Daoy (cell line): ENCODE measurements around the gene TASP1. TPM values are rescaled to one million over a fixed set of nuclear protein-coding genes. Genes with fewer than 3 reads are reported as not detected.

ENCODE experiments used
- DNase-seq: peaks from one replicate; pipeline ENCODE4 v3.0.0-alpha.2; 2015; ENCODE audit warnings: low read depth
- total RNA-seq: library from RNA; depleted of rRNA; stranded (reverse); fragments of >200 nt; shearing (Covaris generic); gene quantifications from 2 replicates; pipeline ENCODE4 v1.2.3, GENCODE V29; 2014

Gene TASP1
- total RNA-seq, 1 experiment from 2014 or later = 9.6 TPM

GRCh38 chr20:13571662-13572061 is 67.1 kb downstream of the TASP1 start:
- DNase-seq = no peak

- DNase-seq = no peak
Observed at GRCh38 chr20:13567663-13568062, 71.1 kb downstream of the TASP1 start.

DNA sequence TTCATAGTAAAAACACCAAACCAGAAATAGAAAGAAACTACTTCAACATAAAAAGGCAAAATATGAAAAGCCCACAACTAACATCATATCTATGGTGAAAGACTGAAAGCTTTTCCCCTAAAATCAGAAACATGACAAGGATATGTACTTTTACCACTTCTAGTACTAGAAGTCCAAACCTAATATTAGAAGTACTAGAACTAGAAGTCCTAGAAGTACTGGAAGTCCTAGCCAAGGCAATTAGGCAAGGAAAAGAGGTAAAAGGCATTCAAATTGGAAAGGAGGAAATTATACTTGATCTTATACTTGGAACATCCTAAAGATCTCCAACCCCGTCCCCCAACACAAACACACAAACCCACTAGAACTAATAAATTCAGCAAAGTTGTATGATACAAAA is 74.9 kb downstream of the TASP1 start:
- DNase-seq = no peak

GRCh38 chr20:13554706-13555105 is 84.0 kb downstream of the TASP1 start:
- DNase-seq = peak; percentile 12

DNA sequence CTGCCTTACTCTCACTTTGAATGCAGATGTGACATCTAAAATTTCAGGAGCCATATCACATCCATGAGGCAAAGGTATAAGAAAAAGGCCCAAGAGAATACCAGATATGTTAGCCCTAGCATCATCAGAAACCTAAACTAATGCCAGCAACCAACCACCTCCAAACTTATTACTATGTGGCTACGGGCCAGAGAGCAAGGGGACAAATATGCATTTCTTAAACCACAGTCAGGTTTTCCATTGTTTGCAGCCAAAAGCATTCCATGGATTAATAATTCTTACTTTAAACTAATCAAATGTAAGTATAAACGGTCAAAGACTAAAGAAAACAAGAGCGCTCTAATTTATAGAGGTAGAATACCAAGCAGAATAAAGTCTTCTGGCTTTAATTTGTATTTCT is 84.7 kb downstream of the TASP1 start:
- DNase-seq = no peak

DNA sequence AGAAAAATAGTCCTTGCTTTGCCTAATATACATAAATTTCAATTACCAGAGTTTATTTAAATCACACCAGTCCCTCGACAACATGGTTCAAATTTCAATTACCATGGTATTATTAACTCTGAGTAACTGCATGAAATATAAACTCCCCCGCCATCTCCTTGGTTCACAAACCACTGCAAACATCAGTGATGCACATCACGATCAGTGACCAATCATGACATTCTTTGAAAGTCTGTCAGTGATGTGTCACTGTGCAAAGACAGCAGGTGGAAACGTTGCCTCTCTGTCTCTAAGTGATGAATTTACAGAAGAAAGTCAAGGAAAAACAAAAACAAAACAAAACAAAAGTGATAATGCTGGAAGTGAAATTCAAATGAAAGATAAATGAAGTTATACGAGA is 86.7 kb downstream of the TASP1 start:
- DNase-seq = peak; percentile 12

GRCh38 chr20:13549451-13549850 is 89.3 kb downstream of the TASP1 start:
- DNase-seq = no peak

DNA sequence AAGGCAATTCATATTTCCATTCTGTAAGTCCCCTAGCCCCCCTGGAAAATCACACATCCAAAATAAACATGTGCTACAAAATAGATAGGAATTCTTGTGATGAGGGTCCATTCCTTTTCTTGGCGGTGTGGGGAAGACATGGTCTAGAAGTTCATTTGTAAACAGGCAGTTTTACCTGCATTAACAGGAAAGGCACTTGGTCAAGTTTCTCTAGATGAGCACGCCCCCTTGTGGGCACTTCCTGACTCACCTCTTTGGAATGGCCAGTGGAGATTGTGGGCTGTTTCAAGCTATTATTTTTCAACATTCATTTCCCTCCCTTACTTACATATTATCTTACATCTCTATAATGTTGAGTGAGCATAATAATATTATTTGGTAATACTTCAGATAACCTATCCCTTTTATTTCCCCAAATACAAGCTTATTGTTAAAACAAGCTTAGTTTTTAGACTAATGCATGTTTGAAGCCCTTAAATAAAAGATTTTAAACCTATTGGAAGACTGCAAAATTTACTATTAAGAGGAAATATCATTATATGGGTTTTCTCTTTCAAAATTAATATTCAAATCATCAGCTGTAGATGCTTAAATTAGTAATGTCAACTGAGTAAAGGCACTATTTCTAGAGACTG is 92.1 kb downstream of the TASP1 start:
- peak; percentile 65 for DNase-seq

GRCh38 chr20:13545790-13546189 is 92.9 kb downstream of the TASP1 start:
- no peak for DNase-seq

DNA sequence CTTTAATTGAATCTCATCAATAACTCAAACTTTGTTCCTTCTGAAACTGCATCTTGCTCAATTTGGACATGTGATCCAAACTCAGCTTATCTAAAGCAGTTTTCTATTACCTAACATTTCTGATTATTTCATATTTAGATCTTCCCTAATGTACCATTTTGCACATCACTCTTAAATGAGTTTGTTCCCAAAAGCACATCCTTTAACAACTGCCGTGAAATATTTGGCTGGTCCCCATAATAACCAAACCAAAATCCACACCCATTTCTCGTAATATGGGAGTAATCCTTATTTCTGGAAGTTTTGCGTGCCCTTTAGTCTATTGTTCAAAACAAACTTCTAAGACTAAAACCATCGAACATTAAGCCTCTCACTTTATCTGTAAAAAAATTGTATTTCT is 94.9 kb downstream of the TASP1 start:
- DNase-seq = no peak

- DNase-seq = no peak
Observed at GRCh38 chr20:13535627-13536026, 103.1 kb downstream of the TASP1 start.

- peak; percentile 11 for DNase-seq
Observed at GRCh38 chr20:13533946-13534345, 104.8 kb downstream of the TASP1 start.

DNA sequence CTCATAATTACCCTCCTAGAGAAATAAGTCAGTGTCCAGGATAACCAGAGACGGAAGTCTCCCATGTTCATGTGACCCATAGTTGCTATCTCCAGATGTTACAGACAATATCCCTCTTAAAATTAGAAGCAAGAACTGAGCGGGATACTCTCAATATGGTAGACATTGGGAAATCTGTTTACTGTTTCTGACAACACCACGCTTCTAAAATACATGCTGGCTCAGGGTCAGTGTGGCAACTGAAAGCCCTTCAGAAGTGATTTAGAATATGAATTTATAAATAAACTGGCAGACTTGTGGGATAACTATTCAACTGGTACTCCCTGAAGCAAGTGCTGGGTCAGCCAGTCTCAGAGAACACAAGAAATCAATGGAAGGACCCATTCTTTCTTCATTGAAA is 108.6 kb downstream of the TASP1 start:
- DNase-seq = no peak

GRCh38 chr20:13526551-13526950 is 112.2 kb downstream of the TASP1 start:
- DNase-seq = no peak

GRCh38 chr20:13525225-13525940 is 113.3 kb downstream of the TASP1 start:
- DNase-seq = peak; percentile 60

DNA sequence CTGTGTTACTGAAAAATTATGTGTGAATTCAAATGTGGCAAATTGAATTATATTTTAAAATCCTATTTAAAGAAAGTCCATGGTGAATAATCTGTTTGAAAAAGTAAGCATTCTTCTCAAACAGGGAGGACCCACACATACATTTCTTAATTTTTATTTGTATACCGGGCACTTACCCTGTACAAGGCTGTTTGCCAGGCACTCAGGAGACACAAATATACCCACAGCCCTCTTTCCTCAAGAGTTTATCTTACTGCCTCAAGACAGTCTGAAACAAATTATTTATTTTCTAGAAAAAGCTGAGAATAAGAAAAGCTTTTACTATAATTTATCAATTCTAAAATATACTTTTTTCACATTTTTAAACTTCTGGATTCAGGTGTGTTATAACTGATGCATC is 114.4 kb downstream of the TASP1 start:
- DNase-seq = no peak

GRCh38 chr20:13517831-13518230 is 120.9 kb downstream of the TASP1 start:
- DNase-seq = no peak

GRCh38 chr20:13515796-13516558 is 122.8 kb downstream of the TASP1 start:
- DNase-seq = no peak

DNA sequence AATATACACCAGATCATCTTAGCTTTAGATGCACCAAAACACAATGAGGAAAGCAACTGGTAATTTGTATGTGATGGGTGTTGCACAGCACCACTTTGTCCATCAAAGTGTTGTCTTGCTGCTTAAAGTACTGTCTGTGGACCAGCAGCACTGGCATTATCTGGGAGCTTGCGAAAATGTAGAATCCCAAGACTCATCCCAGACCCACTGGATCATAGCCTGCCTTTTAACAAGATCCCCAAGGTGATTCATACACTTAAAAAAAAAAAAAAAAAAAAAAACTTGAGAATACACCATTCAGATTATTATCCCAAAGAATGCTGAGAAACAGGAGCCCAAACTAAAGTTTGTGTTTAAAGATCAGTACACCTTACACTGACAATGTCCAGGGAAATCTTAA is 123.4 kb downstream of the TASP1 start:
- DNase-seq = no peak

DNA sequence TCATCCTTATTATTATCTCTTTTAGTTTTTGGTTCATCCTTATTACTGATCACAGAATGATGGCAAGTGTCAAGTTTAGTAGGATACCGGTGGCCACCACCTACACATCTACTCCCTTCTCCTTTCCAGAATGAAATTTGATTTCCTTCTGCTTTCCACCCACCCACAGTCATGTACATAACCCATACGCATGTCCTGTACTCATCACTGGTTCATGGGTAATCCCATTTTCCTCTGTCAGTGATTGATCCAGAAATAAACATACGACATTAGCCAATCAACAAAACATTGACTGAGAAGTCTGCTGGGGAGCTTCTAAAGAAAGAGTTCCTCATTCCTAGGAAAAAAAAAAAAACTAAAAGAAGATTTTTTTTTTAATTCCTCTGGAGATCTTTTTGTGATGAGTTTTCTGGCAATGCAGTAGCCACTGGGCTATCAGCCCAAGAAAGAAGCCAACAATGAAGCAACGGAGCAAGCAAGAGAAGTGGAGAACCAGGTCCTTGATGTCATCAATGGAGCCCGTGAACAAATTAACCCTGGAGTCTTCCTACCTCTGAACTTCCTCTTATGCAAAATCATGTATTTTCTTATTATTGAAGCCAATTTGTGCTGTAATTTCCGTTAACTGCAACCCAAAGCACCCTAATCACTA is 127.8 kb downstream of the TASP1 start:
- DNase-seq = no peak

- DNase-seq = no peak
Observed at GRCh38 chr20:13507646-13508045, 131.1 kb downstream of the TASP1 start.

DNA sequence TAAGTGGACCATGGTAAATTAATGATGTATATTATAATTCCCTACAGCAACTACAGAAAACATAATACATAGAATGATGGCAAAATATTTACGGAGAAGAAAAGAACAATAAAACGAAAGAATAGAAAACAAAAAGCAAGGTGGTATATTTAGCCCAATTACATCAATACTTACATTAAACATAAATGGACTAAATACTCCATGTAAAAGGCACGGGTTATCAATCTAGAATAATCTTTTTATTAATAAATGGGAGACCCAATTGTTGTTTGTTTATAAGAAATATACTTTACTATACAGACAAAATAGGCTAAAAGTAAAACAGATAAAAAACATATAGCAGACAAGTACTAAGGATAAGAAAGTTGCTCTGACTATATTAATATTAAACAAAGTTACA is 137.2 kb downstream of the TASP1 start:
- no peak for DNase-seq
